Left ventricle myocardium inferior (tissue), 1 donor: Measurements from ENCODE around the gene DUSP2. TPM values are rescaled to one million over a fixed set of nuclear protein-coding genes. Genes with fewer than 3 reads are reported as not detected.

Experiments used
- DNase-seq: peaks from one replicate; pipeline ENCODE4 v3.0.0-alpha.2; 2020
- H3K27ac ChIP-seq: fragments of 200-600 bp; replicated peaks from 2 replicates; pipeline ENCODE4 v1.8.0; 2021
- H3K27me3 ChIP-seq: fragments of 200-600 bp; 2 replicates; pipeline ENCODE4 v1.8.0; 2021; ENCODE audit warnings: low read depth
- H3K36me3 ChIP-seq: fragments of 200-600 bp; 2 replicates; pipeline ENCODE4 v1.8.0; 2021
- H3K4me1 ChIP-seq: fragments of 200-600 bp; 2 replicates; pipeline ENCODE4 v1.8.0; 2021
- H3K4me3 ChIP-seq: fragments of 200-600 bp; 2 replicates; pipeline ENCODE4 v1.8.0; 2021; ENCODE audit warnings: mild to moderate bottlenecking, moderate library complexity
- H3K9me3 ChIP-seq: fragments of 200-600 bp; replicated peaks from 2 replicates; pipeline ENCODE4 v1.8.0; 2021
- intact Hi-C: fragments of 100-400 bp; cut with micrococcal nuclease; formaldehyde crosslinking; loops from one replicate; pipeline ENCODE4 v1.11.0; 2022
- total RNA-seq: library from RNA; stranded (reverse); fragmentation: NEBNext Ultra II Directional; extraction: Animal tissue kit (Norgen Biotek cat#: 25700); gene quantifications from one replicate; pipeline ENCODE4 v1.2.1, GENCODE V29; 2021
- TF ChIP-seq, protein P1 (sequence below): fragments of 200-600 bp; IDR thresholded peaks from 2 replicates; pipeline ENCODE4 v1.8.0; 2021; ENCODE audit warnings: antibody characterized with exemption, mild to moderate bottlenecking, borderline replicate concordance
- donor health status: DM: no; HTN: yes; CAD: no; lungs with severe emphysema.

Gene DUSP2
- total RNA-seq, 1 donor from 2014 or later, result 0.82 TPM

DNA sequence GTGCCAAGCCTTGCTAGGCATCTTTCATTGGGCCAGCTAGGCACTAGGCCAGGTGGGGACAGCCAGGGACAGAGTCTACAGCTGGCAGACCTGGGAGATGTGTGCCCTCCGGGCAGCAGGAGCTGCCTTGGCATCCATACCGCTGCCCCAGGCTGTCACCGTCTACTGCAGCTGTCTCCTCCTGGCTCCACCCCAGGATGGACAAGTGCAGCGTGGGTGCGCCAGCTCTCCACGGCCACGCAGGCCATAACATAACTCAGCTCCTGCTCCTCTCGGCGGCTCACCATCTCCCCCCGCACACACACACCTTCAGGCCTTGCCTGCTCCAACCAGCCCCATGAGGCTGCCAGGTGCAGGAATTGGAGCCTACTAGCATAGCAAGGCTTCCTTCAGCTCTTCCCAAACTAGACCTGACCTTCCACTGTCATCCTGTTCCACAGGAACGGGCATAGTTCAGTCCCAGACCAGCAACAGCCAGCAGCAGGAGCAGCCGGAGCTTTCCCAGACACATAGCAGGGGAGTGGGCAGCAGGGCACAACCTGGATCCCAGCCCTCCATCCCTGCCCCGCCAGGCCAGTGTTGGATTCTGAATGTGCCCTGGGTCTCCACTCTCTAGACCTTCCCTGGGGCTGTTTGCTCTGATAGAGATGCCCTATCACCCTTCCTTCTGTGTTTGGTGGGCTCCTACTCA is 26.4 kb downstream of the DUSP2 start:
- intact Hi-C loops, result no loop called here
- Histone ChIP-seq H3K9me3 (no peaks in the 10 kb centered on the region), H3K27me3 (peaks cover 60% of the 10 kb centered on the region), H3K27ac (no peak overlapping the region), H3K4me3 (no peak overlapping the region), H3K36me3 (no peaks in the 10 kb centered on the region), H3K4me1 (peaks cover 37% of the 10 kb centered on the region)
- TF ChIP-seq, protein P1, sequence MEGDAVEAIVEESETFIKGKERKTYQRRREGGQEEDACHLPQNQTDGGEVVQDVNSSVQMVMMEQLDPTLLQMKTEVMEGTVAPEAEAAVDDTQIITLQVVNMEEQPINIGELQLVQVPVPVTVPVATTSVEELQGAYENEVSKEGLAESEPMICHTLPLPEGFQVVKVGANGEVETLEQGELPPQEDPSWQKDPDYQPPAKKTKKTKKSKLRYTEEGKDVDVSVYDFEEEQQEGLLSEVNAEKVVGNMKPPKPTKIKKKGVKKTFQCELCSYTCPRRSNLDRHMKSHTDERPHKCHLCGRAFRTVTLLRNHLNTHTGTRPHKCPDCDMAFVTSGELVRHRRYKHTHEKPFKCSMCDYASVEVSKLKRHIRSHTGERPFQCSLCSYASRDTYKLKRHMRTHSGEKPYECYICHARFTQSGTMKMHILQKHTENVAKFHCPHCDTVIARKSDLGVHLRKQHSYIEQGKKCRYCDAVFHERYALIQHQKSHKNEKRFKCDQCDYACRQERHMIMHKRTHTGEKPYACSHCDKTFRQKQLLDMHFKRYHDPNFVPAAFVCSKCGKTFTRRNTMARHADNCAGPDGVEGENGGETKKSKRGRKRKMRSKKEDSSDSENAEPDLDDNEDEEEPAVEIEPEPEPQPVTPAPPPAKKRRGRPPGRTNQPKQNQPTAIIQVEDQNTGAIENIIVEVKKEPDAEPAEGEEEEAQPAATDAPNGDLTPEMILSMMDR, result no peak
- peak; percentile 12 for DNase-seq

DNA sequence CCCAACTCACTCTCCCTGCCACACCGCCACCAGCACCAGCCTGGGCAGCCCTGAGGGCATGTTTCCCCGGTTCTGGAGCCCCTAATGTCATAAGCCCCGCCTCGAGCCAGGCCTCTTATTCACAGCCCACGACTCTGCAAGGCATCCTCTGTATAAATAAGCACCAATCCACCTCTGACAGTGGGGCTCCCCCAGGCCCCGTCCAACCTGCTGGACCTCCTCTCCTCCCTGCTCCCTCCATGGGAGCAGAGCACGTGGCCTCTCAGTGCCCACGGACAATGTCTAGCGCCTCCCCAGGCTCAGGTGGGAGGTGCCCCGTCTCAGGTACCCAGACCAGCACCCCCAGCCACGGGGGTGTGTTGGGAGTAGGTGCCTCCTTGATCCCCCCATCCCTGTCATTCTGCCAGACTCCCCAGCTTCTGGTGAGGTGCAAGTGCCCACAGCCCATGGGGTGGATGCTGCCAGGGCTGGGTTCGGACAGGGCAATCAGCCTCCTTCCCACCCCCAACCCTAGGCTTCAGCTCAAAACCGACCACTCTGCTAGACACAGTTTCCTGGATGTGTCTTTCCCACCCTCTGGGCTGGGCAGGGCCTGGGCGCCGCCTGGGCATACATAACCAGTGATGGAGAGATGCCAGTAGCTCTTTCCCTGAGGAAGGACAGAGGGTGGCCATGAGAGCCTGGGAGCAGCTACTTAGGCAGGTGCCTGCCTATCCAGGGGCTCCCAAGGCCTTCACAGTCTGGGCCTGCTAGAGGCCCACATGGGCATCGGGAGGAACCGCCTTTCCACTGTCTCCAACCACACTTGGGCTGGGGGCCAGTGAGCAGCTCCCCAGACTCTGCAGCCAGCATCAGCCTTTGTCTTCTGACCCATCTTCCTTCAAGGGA is 27.3 kb downstream of the DUSP2 start:
- peaks cover 60% of the 10 kb centered on the region for H3K27me3 ChIP-seq
- H3K9me3 ChIP-seq, result no peaks in the 10 kb centered on the region
- no peak overlapping the region for H3K4me3 ChIP-seq
- DNase-seq, result peak; percentile 9
- peaks cover 37% of the 10 kb centered on the region for H3K4me1 ChIP-seq
- TF ChIP-seq, protein P1, result no peak
- H3K36me3 ChIP-seq, result no peaks in the 10 kb centered on the region
- no peak overlapping the region for H3K27ac ChIP-seq
- intact Hi-C loops, result no loop called here

DNA sequence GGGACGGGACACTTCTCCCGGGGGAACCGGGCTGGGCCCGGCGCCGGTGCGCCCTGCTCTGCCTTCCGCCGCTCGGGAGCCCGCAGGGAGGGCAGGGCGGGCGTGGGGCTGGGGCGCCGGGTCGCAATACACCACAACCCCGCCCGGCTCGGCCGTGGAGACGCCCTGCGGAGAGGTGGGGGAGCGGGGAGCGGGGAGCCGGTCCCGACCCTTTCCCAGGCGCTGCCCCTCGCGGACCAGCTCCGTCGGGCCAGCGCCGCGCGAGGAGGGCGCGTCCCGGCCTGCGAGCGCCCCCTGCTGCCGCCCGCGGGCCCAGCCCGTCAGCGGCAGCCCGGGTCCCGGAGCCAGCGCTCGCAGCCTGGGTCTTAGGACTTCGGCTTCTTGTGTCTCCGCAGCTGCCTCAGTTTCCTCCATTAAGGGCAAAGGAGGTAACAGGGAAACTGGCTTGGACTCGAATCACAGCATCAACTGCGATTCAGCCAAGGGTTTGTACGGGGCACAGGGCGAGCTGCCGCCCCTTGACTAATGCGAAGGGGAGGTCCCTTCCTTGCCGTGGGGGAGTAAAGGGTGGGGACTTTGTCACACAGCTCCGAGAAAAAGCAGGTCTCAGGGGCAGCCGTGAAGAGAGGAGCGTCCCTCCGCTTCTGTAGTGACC is 28.2 kb downstream of the DUSP2 start:
- H3K4me1 ChIP-seq, result peaks cover 37% of the 10 kb centered on the region
- TF ChIP-seq, protein P1, result peak; percentile 95
- H3K27ac ChIP-seq, result peak overlapping the region; percentile 84
- H3K36me3 ChIP-seq, result no peaks in the 10 kb centered on the region
- peaks cover 56% of the 10 kb centered on the region for H3K27me3 ChIP-seq
- peak; percentile 47 for DNase-seq
- intact Hi-C loops, result no loop called here
- H3K9me3 ChIP-seq, result no peaks in the 10 kb centered on the region
- H3K4me3 ChIP-seq, result peak overlapping the region; percentile 79

DNA sequence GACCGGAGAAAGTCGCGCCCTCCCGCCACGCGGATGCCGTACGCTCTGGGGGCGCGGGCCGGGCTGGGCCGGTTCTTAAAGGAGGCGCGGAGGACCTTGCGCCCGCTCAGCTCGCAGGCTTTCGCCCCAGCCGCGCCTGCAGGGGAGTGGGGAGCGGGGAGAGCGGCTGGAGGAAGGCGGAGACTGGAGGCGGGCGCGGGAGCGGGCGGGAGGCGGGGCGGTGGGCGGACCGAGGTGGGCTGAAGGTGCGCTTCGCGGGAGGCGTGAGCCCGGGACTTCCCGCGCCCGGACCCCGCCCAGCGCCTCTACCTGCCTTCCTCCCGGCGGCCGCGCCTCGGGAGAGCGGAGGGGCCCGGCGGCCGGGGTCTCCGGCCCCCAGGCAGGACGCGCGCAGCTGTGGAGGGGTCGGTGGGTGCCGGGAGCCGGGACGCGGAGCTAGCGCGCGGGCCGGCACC is 28.8 kb downstream of the DUSP2 start, which contains the start of gene ADRA2B:
Gene ADRA2B (minus strand): TSS at position 148 of the 455 bp plus-strand sequence. CDS start 422 bp downstream, outside the sequence.
- Histone ChIP-seq H3K9me3 (no peaks in the 10 kb centered on the region), H3K4me1 (peaks cover 37% of the 10 kb centered on the region), H3K27me3 (peaks cover 51% of the 10 kb centered on the region), H3K27ac (peak within 1 kb of the TSS; percentile 84), H3K36me3 (no peaks in the 10 kb centered on the region), H3K4me3 (peak within 1 kb of the TSS; percentile 79)
- intact Hi-C loops, result no loop called here
- TF ChIP-seq, protein P1, result no peak
- DNase-seq, result peak; percentile 74
